Measurements from ENCODE around the gene CD2BP2.

The CD2BP2 gene

GRCh38 chr16:30361180-30361579 is 6.1 kb upstream of the CD2BP2 start:
- no peak for DNase-seq (ENCODE audit: low read depth in 1 of 2, low spot score in 1 of 2)

- DNase-seq (ENCODE audit: low read depth in 1 of 2, low spot score in 1 of 2) = no peak
These were observed 4.7 kb upstream of the CD2BP2 start for GRCh38 chr16:30359871-30360170.

GRCh38 chr16:30358990-30359870 is 4.1 kb upstream of the CD2BP2 start:
- no peak for DNase-seq (ENCODE audit: low read depth in 1 of 2, low spot score in 1 of 2)

GRCh38 chr16:30358577-30358936 is 3.4 kb upstream of the CD2BP2 start:
- DNase-seq (ENCODE audit: low read depth in 1 of 2, low spot score in 1 of 2) = no peak

GRCh38 chr16:30357715-30358576 is 2.8 kb upstream of the CD2BP2 start:
- no peak for DNase-seq (ENCODE audit: low read depth in 1 of 2, low spot score in 1 of 2)

GRCh38 chr16:30357085-30357714 is 2.1 kb upstream of the CD2BP2 start:
- DNase-seq (ENCODE audit: low read depth in 1 of 2, low spot score in 1 of 2) = no peak

- no peak for DNase-seq (ENCODE audit: low read depth in 1 of 2, low spot score in 1 of 2)
These were observed 1.4 kb upstream of the CD2BP2 start for GRCh38 chr16:30356401-30357084.

GRCh38 chr16:30355954-30356308 is 823 bp upstream of the CD2BP2 start:
- no peak for DNase-seq (ENCODE audit: low read depth in 1 of 2, low spot score in 1 of 2)

GRCh38 chr16:30354423-30355143 is 525 bp downstream of the CD2BP2 start:
- no peak for DNase-seq (ENCODE audit: low read depth in 1 of 2, low spot score in 1 of 2)

GRCh38 chr16:30353438-30354129 is 1.5 kb downstream of the CD2BP2 start:
- no peak for DNase-seq (ENCODE audit: low read depth in 1 of 2, low spot score in 1 of 2)

- DNase-seq (ENCODE audit: low read depth in 1 of 2, low spot score in 1 of 2) = no peak
These were observed 2.4 kb downstream of the CD2BP2 start for GRCh38 chr16:30352488-30353401.

GRCh38 chr16:30351586-30352419 is 3.3 kb downstream of the CD2BP2 start:
- no peak for DNase-seq (ENCODE audit: low read depth in 1 of 2, low spot score in 1 of 2)

GRCh38 chr16:30351001-30351441 is 4.1 kb downstream of the CD2BP2 start:
- no peak for DNase-seq (ENCODE audit: low read depth in 1 of 2, low spot score in 1 of 2)

GRCh38 chr16:30350134-30350871 is 4.8 kb downstream of the CD2BP2 start:
- no peak for DNase-seq (ENCODE audit: low read depth in 1 of 2, low spot score in 1 of 2)

GRCh38 chr16:30349675-30350074 is 5.4 kb downstream of the CD2BP2 start:
- no peak for DNase-seq (ENCODE audit: low read depth in 1 of 2, low spot score in 1 of 2)

GRCh38 chr16:30348929-30349328 is 6.2 kb downstream of the CD2BP2 start:
- DNase-seq (ENCODE audit: low read depth in 1 of 2, low spot score in 1 of 2) = no peak

- DNase-seq (ENCODE audit: low read depth in 1 of 2, low spot score in 1 of 2) = no peak
These were observed 7.0 kb downstream of the CD2BP2 start for GRCh38 chr16:30348113-30348512.

All from stimulated activated CD4-positive, alpha-beta T cell treated with anti-CD3 and anti-CD28 coated beads, Interleukin-15, amount 100 ng/mL, for 1 hour (primary cell).